Hematopoietic multipotent progenitor cell treated with erythropoietin and hydrocortisone succinate and interleukin-3 and kit ligand, for 15 days (in vitro differentiated cells): ENCODE measurements around the gene SUN2.

Experiments used
- DNase-seq: peaks from one replicate; pipeline ENCODE4 v3.0.0-alpha.2; 2015; ENCODE audit warnings: low spot score

SUN2 gene

DNA sequence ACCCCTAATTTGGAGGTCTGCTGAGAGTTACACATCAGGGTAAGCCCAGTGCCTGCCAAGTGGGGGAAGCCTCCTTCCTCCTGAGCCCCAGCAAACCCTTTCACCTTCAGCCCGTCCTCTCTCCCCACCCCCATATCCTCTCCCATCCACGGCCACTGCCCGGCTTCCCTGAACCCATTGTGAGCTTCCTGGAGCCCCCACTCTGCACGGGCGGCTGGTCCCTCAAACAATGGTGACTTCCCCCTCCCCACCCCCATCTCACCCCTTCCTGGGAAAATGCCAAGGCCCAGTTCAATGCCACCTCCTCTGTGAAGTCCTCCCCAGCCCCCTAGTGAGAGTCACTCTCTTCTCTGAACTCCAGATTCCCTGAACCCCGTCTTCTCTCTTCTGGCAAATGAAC is 20.3 kb upstream of the SUN2 start:
- no peak for DNase-seq

- DNase-seq = no peak
These were observed 19.9 kb upstream of the SUN2 start for GRCh38 chr22:38775656-38776055.

DNA sequence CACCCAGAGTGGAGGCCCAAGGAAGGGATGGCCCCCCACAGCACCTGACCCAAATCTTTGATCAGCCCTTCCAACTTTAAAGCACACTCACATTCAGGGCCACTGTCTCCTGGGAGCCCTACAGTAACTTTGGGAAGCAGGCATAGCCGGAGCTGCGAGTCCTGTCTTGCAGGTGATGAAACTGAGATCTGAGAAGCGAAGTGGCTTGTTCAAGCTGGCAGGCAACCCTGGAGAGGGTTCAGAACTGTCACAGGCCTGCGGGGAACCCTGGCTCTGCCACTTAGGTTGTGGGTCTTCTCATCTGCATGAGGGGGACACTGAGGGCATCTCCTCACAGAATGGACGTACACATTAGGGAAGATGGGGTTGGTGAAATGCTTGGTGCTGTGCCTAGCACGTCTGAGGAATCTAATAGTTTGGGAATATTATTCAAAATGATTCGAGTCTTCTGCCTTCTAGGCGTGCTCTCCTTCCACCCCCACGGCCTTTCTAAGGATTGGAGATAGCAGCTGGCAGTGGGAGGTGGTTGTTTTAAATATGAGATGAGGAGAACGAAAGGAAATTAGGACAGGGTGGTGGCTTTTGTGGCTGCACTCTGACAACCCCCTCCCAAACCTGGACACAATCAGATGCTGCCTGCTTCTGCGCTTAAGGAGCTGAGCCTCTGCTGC is 18.8 kb upstream of the SUN2 start:
- DNase-seq = no peak

GRCh38 chr22:38773363-38773946 is 17.7 kb upstream of the SUN2 start:
- no peak for DNase-seq

GRCh38 chr22:38772623-38772873 is 16.8 kb upstream of the SUN2 start:
- no peak for DNase-seq

DNA sequence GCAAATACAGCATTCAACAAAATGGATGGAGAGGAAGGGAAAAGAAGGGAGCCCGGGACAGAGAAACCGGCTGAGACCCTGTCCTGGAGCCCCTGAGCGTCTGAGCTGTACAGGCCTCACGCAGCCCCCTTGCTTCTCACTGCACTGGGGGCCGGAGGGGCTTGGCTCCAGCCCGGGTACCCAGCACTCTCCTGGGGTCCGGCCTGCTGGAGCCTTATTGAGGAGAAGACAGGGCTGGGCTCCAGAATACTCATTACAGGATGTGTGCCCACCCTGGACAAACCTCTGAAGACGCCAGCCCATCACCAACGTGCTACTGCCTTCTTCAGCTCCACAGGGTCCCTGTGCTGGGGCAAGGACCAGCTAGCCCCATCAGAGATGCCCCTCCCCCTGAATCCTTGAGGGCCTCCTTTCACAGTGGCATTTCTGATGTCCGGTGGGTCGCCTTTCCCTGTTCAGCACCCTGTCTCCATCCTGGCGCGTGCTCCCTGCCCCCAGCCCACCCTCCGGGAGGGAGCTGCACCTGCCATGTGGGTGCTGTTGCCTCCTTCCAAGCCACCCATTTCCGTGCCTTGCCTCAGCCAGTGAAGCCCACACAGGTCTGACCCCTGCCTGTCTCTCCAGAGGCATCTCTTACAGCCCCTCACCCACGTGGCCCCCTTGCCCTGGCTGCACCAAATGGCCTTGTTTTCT is 14.6 kb upstream of the SUN2 start:
- DNase-seq = no peak

DNA sequence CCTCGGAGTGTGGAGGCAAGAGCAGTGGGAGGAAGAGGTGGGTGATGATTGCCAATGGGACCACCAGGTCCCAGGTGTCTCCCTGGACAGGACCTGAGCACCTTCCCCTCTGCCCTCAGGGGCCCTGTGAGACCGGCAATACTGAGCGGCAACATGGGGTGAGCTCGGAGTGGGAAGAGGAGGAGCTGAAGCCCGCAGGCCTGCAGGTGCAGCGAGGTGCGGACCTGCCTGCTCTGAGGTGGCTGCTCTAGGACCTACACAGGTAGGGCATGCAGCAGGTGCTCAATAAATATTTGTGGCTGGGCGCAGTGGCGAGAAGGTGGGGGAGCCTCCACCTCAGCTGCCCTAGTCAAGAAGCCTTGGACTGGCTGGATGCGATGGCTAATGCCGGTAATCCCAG is 12.2 kb upstream of the SUN2 start:
- no peak for DNase-seq

DNA sequence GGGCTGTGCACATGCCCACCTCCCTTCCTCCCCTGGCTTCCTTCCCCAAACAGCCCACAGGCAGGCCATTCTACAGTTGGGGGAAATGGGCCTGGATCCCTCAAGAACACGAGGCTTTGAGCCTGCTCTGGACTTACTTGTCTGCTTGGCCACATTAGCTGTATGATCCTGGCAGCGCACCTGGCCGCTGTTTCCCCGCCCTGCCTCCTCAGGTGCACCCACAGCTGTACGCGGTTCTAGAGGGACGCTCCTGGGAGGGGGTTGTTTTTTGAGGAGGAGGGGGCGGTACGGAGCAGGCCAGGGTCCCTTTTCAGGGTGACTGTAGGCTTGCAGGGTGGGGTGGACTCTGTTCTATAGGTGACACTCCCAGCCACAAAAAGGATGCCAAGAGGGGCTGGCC is 11.5 kb upstream of the SUN2 start:
- DNase-seq = no peak

- DNase-seq = peak; percentile 33
These were observed 10.4 kb upstream of the SUN2 start for GRCh38 chr22:38766076-38766777.

GRCh38 chr22:38762551-38762983 is 6.8 kb upstream of the SUN2 start:
- DNase-seq = no peak

GRCh38 chr22:38761202-38762162 is 5.7 kb upstream of the SUN2 start:
- DNase-seq = no peak

GRCh38 chr22:38760477-38761201 is 4.8 kb upstream of the SUN2 start:
- no peak for DNase-seq

DNA sequence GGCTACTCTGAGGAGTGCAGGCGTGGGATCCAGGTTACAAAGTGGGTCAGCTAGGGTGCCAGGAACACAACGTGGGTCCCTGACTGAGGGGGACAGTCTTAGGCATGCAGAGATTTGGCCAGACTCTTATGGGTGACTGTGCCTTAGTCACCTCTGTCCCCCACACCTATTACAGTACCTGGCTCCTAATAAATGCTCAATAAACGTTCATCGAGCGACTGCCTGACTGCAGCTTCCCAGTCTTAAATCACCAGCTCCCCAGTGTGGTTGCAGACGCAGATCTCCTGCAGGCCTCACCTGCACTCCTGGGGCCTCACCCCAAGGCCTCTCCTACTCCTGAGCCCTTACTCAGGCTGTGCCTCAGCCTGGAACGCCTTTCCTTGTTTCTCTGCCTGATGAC is 3.2 kb upstream of the SUN2 start:
- no peak for DNase-seq

- no peak for DNase-seq
These were observed 2.6 kb upstream of the SUN2 start for GRCh38 chr22:38758276-38758945.

DNA sequence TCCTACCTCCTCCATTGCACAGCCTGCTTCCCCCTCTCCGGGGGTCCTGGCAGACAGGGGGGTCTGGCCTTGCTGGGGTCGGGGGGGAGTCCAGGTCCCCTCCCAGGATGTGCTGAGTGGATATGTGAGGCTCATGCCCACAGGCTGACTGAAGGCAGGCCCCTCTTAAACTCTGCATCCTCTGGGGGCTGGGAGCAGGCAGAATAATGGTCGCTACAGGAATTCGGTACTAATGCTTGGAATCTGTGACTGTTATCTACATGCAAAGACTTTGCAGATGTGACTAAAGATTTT is 1.6 kb upstream of the SUN2 start:
- no peak for DNase-seq

GRCh38 chr22:38756711-38757463 is 1.1 kb upstream of the SUN2 start:
- DNase-seq = peak; percentile 12

DNA sequence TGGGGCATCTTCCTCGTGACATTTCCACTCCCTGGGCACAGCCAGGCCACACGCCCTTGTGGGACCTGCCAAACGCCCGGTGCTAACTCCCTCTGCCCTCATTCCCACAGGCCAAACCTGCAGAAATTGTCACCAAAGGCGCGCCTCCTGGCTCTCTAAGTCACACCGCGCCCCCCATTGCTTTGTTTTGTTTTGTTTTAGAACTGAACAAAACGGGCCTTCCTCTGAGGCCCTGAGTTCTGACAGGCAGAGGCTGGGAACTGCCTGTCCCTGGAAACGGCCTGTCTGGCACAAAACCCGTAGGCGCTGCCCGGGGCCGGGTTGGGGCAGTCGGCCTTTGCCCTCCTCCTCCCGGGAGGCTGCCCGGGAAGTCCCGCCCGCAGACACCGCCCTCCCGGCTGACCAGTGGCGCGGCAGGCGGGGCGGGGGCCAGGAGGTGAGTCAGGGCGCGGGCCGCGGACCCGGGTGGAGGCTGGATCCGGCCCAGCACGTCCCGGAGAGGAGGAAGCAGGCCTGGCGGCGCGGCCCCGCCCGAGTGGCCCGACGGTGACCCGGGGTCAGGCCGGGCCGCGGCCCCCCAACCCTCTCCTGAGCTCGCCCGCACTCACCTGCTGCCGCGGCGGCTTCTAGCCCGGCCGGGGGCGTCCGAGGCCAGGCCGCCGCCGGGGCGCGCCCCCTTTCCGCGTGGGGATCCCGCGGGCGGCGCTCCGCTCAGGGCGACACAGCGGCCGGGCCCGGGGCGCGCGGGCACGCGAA is 465 bp downstream of the SUN2 start:
- DNase-seq = peak; percentile 53

GRCh38 chr22:38754751-38755154 is 1.0 kb downstream of the SUN2 start:
- no peak for DNase-seq

DNA sequence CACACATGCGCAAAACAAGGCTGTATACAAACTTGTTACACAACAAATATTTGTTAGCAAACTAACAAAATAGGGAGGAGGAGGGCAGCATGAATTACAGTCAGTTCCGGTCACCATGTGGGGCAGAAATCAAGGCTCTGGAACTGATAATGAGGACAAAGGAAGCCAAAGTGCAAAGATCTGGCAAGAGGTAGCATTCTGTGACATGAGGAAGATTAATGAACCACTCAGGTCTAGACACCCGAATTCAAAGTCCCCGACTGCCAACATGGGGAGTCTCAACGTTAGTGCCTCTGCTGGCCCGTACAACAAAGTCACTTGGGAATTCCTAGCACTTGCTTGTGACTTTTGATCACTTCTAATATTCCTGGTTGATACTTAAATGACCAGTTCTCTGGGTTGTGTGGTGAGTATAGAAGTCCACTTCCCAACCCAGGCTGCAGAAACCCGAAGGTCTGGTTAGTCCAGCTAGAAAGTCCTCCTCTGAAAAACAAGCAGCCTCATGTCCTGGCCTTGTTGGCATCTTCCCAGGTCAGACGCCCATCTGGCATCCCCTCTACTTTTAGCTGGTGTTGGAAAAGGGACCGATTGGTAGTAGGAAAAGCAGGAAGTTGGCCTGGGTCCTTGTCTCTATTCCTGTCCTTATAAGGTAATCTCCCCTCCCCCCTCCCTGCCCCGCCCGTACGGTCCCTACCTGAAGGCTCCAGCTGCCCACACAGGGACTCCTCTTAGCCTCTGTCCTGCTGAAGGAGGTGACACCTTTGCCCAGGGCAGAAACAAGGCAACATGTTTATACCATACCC is 1.6 kb downstream of the SUN2 start:
- peak; percentile 18 for DNase-seq
